T-helper 2 cell treated with Interferon-gamma antibody and Interleukin-4, amounts not matched to agents 5 μg/mL and 100 μg/mL, for 36 hours (primary cell): ENCODE data around the gene TNRC6C.

ENCODE experiments used
- DNase-seq: peaks from one replicate; pipeline ENCODE4 v3.0.0; 2021; ENCODE audit warnings: low spot score
- H3K27ac Mint-ChIP-seq: one replicate; pipeline ENCODE4 v1.8.0; 2021; ENCODE audit warnings: mild to moderate bottlenecking, mixed read lengths
- H3K27me3 Mint-ChIP-seq: one replicate; pipeline ENCODE4 v1.8.0; 2021; ENCODE audit warnings: low read depth, mixed read lengths
- H3K36me3 Mint-ChIP-seq: one replicate; pipeline ENCODE4 v1.8.0; 2021; ENCODE audit warnings: low read depth, mixed read lengths
- H3K4me1 Mint-ChIP-seq: one replicate; pipeline ENCODE4 v1.8.0; 2021; ENCODE audit warnings: low read depth, mixed read lengths
- H3K4me3 Mint-ChIP-seq: one replicate; pipeline ENCODE4 v1.8.0; 2022; ENCODE audit warnings: mild to moderate bottlenecking, moderate library complexity, mixed read lengths
- H3K9me3 Mint-ChIP-seq: one replicate; pipeline ENCODE4 v1.8.0; 2021; ENCODE audit warnings: mixed read lengths

Gene TNRC6C

DNA sequence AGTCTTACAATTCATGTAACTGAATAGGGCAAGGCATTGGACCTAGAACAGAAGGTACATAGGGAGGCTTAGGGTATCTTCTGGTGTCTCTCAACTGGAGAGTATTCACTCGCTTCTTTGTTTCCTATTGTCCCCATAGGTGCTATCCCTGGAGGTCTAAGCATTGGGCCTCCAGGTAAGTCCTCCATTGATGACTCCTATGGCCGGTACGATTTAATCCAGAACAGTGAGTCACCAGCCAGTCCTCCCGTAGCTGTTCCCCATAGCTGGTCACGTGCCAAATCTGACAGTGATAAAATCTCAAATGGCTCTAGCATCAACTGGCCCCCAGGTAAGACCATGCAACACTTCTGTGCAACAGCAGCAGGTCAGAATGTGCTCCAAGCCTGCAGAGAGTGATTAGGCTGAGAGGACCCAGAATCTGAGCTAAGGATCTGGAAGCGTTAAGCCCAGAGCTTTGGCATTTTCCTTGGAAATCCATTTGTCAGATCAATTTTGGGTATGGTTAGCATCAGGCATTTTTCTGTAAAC lies 134.4 kb downstream of the TNRC6C start:
- Mint-ChIP-seq H3K27ac (no peak overlapping the region), H3K4me1 (peaks cover 4% of the 10 kb centered on the region), H3K4me3 (no peak overlapping the region), H3K36me3 (peaks cover 45% of the 10 kb centered on the region), H3K9me3 (no peaks in the 10 kb centered on the region), H3K27me3 (no peaks in the 10 kb centered on the region)
- no peak for DNase-seq

DNA sequence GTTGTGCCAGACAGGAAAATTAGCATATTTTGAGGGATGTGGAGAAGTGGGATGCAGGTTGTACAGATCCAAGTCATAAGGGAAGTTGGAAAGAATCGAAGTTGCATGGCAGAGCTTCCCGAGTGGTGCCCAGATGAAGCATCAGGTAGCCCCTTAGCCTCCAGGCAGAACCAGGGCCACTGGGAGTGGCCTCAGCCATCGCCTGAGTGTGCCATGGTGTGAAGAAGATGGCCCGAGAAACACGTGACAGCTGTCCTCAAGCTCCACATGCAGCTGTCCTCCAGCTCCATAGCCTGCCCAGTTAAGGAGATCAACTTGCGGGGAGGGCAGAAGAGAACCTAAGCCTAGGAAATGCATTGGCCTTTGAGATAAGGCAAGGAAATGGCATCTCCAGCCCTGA lies 136.5 kb downstream of the TNRC6C start:
- DNase-seq, result no peak
- no peak overlapping the region for H3K4me3 Mint-ChIP-seq
- H3K27ac Mint-ChIP-seq, result no peak overlapping the region
- H3K36me3 Mint-ChIP-seq, result peaks cover 65% of the 10 kb centered on the region
- H3K9me3 Mint-ChIP-seq, result no peaks in the 10 kb centered on the region
- H3K4me1 Mint-ChIP-seq, result no peaks in the 10 kb centered on the region
- H3K27me3 Mint-ChIP-seq, result no peaks in the 10 kb centered on the region

DNA sequence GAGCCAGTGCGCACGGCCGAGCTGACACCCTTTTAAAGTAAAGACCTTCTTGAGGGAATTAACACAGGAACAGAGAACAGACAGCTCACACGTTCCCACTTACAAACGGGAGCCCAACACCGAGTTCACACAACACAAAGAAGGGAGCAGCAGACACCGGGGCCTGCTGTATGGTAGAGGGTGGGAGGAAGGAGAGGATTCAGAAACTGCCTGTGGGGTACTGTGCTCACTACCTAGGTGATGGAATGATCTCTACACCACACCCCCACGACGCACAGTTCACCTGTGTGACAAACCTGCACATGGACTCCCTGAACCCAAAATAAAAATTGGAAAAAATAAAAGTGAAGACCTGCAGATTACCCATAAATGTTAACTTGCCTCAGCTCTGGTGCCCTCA lies 137.6 kb downstream of the TNRC6C start:
- H3K9me3 Mint-ChIP-seq, result no peaks in the 10 kb centered on the region
- no peaks in the 10 kb centered on the region for H3K4me1 Mint-ChIP-seq
- DNase-seq, result no peak
- H3K4me3 Mint-ChIP-seq, result no peak overlapping the region
- no peaks in the 10 kb centered on the region for H3K27me3 Mint-ChIP-seq
- H3K27ac Mint-ChIP-seq, result no peak overlapping the region
- peaks cover 62% of the 10 kb centered on the region for H3K36me3 Mint-ChIP-seq

DNA sequence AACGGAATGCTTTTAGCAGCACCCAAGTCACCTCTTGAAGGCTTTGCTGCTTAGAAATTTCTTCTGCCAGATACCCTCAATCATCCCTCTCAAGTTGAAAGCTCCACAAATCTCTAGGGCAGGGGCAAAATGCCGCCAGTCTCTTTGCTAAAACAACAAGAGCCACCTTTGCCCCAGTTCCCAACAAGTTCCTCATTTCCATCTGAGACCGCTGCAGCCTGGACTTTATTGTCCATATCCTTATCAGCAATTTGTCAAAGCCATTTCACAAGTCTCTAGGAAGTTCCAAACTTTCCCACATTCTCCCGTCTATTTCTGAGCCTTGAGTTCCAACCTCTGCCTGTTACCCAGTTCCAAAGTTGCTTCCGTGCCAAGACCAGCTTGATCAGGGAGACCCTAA lies 142.6 kb downstream of the TNRC6C start:
- DNase-seq, result no peak
- Mint-ChIP-seq H3K4me1 (no peaks in the 10 kb centered on the region), H3K4me3 (no peak overlapping the region), H3K9me3 (no peaks in the 10 kb centered on the region), H3K27me3 (no peaks in the 10 kb centered on the region), H3K36me3 (peaks cover 42% of the 10 kb centered on the region), H3K27ac (no peak overlapping the region)

GRCh38 chr17:78101542-78101941 lies 143.0 kb downstream of the TNRC6C start:
- Mint-ChIP-seq H3K27ac (peak overlapping the region; percentile 41), H3K4me3 (no peak overlapping the region), H3K9me3 (no peaks in the 10 kb centered on the region), H3K4me1 (no peaks in the 10 kb centered on the region), H3K36me3 (peaks cover 46% of the 10 kb centered on the region), H3K27me3 (no peaks in the 10 kb centered on the region)
- no peak for DNase-seq

GRCh38 chr17:78103311-78103710 lies 144.8 kb downstream of the TNRC6C start:
- Mint-ChIP-seq H3K36me3 (peaks cover 53% of the 10 kb centered on the region), H3K4me3 (no peak overlapping the region), H3K27me3 (no peaks in the 10 kb centered on the region), H3K27ac (no peak overlapping the region), H3K9me3 (no peaks in the 10 kb centered on the region), H3K4me1 (no peaks in the 10 kb centered on the region)
- no peak for DNase-seq

DNA sequence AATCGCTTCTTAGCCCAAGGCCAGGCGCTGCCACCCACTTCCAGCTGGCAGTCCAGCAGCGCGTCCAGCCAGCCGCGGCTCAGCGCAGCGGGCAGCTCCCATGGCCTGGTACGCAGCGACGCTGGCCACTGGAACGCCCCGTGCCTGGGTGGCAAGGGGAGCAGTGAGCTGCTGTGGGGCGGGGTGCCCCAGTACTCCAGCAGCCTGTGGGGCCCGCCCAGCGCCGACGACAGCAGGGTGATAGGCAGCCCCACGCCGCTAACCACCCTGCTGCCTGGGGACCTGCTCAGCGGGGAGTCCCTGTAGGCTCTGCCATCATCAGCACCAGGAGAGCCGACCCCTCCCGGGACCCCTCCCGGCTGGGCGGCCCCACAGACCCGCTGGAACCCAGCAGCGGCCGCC lies 146.0 kb downstream of the TNRC6C start:
- no peak for DNase-seq
- no peaks in the 10 kb centered on the region for H3K27me3 Mint-ChIP-seq
- no peak overlapping the region for H3K27ac Mint-ChIP-seq
- H3K4me1 Mint-ChIP-seq, result no peaks in the 10 kb centered on the region
- H3K4me3 Mint-ChIP-seq, result no peak overlapping the region
- H3K9me3 Mint-ChIP-seq, result no peaks in the 10 kb centered on the region
- peaks cover 51% of the 10 kb centered on the region for H3K36me3 Mint-ChIP-seq

DNA sequence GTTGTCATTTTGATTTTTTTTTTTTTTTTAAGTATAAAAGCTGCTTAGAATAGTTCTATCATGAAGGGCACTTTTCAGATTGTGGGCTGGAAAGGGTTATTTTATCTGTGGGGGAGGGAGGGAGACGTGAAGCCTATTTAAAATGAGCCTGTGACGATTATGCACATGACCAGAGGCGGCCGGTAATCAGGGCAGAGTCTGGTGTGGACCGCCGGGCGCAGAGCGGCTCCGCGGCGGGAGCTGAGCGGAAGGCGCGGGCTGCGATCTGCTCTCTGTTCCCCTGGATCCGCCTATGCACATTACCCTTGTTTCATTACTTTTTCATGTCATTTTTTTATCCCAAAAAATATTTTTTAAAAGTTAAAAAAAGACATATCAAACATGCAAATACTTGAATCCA lies 146.6 kb downstream of the TNRC6C start:
- no peak overlapping the region for H3K27ac Mint-ChIP-seq
- no peaks in the 10 kb centered on the region for H3K9me3 Mint-ChIP-seq
- no peak for DNase-seq
- no peaks in the 10 kb centered on the region for H3K4me1 Mint-ChIP-seq
- H3K4me3 Mint-ChIP-seq, result no peak overlapping the region
- no peaks in the 10 kb centered on the region for H3K27me3 Mint-ChIP-seq
- H3K36me3 Mint-ChIP-seq, result peaks cover 47% of the 10 kb centered on the region

GRCh38 chr17:78105551-78105950 lies 147.0 kb downstream of the TNRC6C start:
- Mint-ChIP-seq H3K4me3 (no peak overlapping the region), H3K36me3 (peaks cover 48% of the 10 kb centered on the region), H3K27me3 (no peaks in the 10 kb centered on the region), H3K4me1 (no peaks in the 10 kb centered on the region), H3K9me3 (no peaks in the 10 kb centered on the region), H3K27ac (no peak overlapping the region)
- DNase-seq, result no peak

- Mint-ChIP-seq H3K27ac (no peak overlapping the region), H3K36me3 (peaks cover 49% of the 10 kb centered on the region), H3K4me1 (no peaks in the 10 kb centered on the region), H3K9me3 (no peaks in the 10 kb centered on the region), H3K4me3 (no peak overlapping the region), H3K27me3 (no peaks in the 10 kb centered on the region)
- no peak for DNase-seq
Measured at GRCh38 chr17:78106211-78106610, 147.7 kb downstream of the TNRC6C start.

GRCh38 chr17:78107457-78107856 lies 149.0 kb downstream of the TNRC6C start:
- H3K4me3 Mint-ChIP-seq, result no peak overlapping the region
- peaks cover under 1% of the 10 kb centered on the region for H3K4me1 Mint-ChIP-seq
- H3K36me3 Mint-ChIP-seq, result peaks cover 47% of the 10 kb centered on the region
- DNase-seq, result no peak
- no peak overlapping the region for H3K27ac Mint-ChIP-seq
- no peaks in the 10 kb centered on the region for H3K27me3 Mint-ChIP-seq
- H3K9me3 Mint-ChIP-seq, result no peaks in the 10 kb centered on the region

GRCh38 chr17:78107976-78108725 lies 149.6 kb downstream of the TNRC6C start:
- no peaks in the 10 kb centered on the region for H3K27me3 Mint-ChIP-seq
- H3K27ac Mint-ChIP-seq, result no peak overlapping the region
- peaks cover 5% of the 10 kb centered on the region for H3K4me1 Mint-ChIP-seq
- no peak overlapping the region for H3K4me3 Mint-ChIP-seq
- no peaks in the 10 kb centered on the region for H3K9me3 Mint-ChIP-seq
- H3K36me3 Mint-ChIP-seq, result peaks cover 54% of the 10 kb centered on the region
- no peak for DNase-seq

GRCh38 chr17:78108726-78109488 lies 150.4 kb downstream of the TNRC6C start:
- no peak overlapping the region for H3K27ac Mint-ChIP-seq
- H3K36me3 Mint-ChIP-seq, result peaks cover 58% of the 10 kb centered on the region
- no peak for DNase-seq
- peaks cover 12% of the 10 kb centered on the region for H3K4me1 Mint-ChIP-seq
- H3K9me3 Mint-ChIP-seq, result no peaks in the 10 kb centered on the region
- no peaks in the 10 kb centered on the region for H3K27me3 Mint-ChIP-seq
- no peak overlapping the region for H3K4me3 Mint-ChIP-seq

DNA sequence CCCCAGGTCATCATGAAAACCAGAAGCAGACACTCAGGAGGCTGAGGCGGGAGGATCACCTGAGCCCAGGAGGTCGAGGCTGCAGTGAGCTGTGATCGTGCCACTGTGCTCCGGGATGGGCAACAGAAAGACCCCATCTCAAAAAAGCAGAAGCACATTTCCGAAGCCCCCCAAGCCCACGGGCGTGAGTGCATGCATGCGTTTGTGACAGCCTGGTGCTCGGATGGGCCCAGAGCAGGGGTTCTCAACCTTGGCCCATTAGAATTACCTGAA lies 150.9 kb downstream of the TNRC6C start:
- H3K27me3 Mint-ChIP-seq, result no peaks in the 10 kb centered on the region
- H3K9me3 Mint-ChIP-seq, result no peaks in the 10 kb centered on the region
- no peak for DNase-seq
- peaks cover 62% of the 10 kb centered on the region for H3K36me3 Mint-ChIP-seq
- H3K4me3 Mint-ChIP-seq, result no peak overlapping the region
- H3K27ac Mint-ChIP-seq, result no peak overlapping the region
- H3K4me1 Mint-ChIP-seq, result peaks cover 17% of the 10 kb centered on the region
